Thoracic aorta (tissue), 2 donors: ENCODE data around the gene FAM83B. TPM values are rescaled to one million over a fixed set of nuclear protein-coding genes. Genes with fewer than 3 reads are reported as not detected.
"Not testable (repeated sequence)": the region's sequence is repeated elsewhere in the genome, so short reads cannot be mapped to it uniquely, and the experiment has no call there.

Experiments used
- ATAC-seq: fragments of 150-250 bp; one replicate; pipeline ENCODE4 v1.8.0; 2017; ENCODE audit warnings: low read depth; ENCODE audit not compliant: insufficient number of reproducible peaks, low FRiP score
- DNase-seq: peaks from one replicate; pipeline ENCODE4 v3.0.0-alpha.2; 2020; ENCODE audit warnings: low spot score
- H3K27ac ChIP-seq, 2 donors: fragments of 200-600 bp; sonication (generic); 1 replicate in 1 of 2; 2 replicates in 1 of 2; pipeline ENCODE4 v1.5.1; 2016; ENCODE audit warnings: mild to moderate bottlenecking in 2 of 2, moderate library complexity in 2 of 2
- H3K27me3 ChIP-seq: fragments of 200-600 bp; sonication (generic); replicated peaks from 2 replicates; pipeline ENCODE4 v1.6.0; 2016; ENCODE audit warnings: mild to moderate bottlenecking; ENCODE audit not compliant: insufficient read depth
- H3K36me3 ChIP-seq: fragments of 200-600 bp; sonication (generic); one replicate; pipeline ENCODE4 v1.5.1; 2016
- H3K4me1 ChIP-seq, 2 donors: fragments of 200-600 bp; sonication (generic); 1 replicate in 1 of 2; 2 replicates in 1 of 2; pipeline versions ENCODE4 v1.5.1 to v1.6.0; 2016; ENCODE audit warnings: low read depth in 2 of 2, mild to moderate bottlenecking in 1 of 2; ENCODE audit not compliant: control insufficient read depth in 1 of 2
- H3K4me3 ChIP-seq: fragments of 200-600 bp; sonication (generic); 2 replicates; pipeline ENCODE4 v1.5.1; 2016; ENCODE audit warnings: mild to moderate bottlenecking
- H3K9me3 ChIP-seq: fragments of 200-600 bp; sonication (generic); 2 replicates; pipeline ENCODE4 v1.5.1; 2016
- total RNA-seq, 2 donors: library from RNA; depleted of rRNA; stranded (reverse); fragments of >200 nt; gene quantifications; one replicate each; pipeline versions ENCODE4 v1.1.0 to v1.2.3, GENCODE V29; 2016
- TF ChIP-seq, protein P1 (sequence below): fragments of 200-600 bp; sonication (generic); IDR thresholded peaks from one replicate; pipeline ENCODE4 v1.5.1; 2019; ENCODE audit warnings: antibody characterized with exemption

Gene FAM83B
- total RNA-seq, 2 donors from 2014 or later, result not detected

DNA sequence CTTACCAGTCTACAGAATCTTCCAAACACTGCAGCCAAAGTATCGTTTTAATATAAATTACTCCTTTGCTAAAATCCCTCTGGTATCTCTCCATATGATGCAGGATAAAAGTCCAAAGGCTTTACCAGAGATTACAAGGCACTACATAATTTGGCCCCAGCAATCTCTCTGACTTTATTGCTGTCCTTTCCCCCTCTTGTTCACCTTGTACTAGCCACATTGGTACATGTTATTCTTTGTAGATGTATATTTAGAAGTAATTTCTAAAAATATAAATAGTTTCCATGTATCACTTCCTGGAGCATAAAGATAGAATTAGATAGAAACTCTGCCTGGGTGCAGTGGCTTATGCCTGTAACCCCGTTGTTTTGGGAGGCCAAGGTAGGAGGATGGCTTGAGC lies 28.7 kb upstream of the FAM83B start:
- no peaks in the 10 kb centered on the region for H3K27me3 ChIP-seq
- H3K36me3 ChIP-seq, result no peaks in the 10 kb centered on the region
- no peak overlapping the region for H3K27ac ChIP-seq
- H3K9me3 ChIP-seq, result no peaks in the 10 kb centered on the region
- no peak overlapping the region for H3K4me3 ChIP-seq
- TF ChIP-seq, protein P1, sequence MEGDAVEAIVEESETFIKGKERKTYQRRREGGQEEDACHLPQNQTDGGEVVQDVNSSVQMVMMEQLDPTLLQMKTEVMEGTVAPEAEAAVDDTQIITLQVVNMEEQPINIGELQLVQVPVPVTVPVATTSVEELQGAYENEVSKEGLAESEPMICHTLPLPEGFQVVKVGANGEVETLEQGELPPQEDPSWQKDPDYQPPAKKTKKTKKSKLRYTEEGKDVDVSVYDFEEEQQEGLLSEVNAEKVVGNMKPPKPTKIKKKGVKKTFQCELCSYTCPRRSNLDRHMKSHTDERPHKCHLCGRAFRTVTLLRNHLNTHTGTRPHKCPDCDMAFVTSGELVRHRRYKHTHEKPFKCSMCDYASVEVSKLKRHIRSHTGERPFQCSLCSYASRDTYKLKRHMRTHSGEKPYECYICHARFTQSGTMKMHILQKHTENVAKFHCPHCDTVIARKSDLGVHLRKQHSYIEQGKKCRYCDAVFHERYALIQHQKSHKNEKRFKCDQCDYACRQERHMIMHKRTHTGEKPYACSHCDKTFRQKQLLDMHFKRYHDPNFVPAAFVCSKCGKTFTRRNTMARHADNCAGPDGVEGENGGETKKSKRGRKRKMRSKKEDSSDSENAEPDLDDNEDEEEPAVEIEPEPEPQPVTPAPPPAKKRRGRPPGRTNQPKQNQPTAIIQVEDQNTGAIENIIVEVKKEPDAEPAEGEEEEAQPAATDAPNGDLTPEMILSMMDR, result no peak
- ATAC-seq (no peak), DNase-seq (no peak)
- H3K4me1 ChIP-seq, result no peaks in the 10 kb centered on the region

GRCh38 chr6:54824225-54824624 lies 22.3 kb upstream of the FAM83B start:
- not testable (repeated sequence) for H3K27ac ChIP-seq, H3K4me3 ChIP-seq, DNase-seq, H3K4me1 ChIP-seq, H3K36me3 ChIP-seq, ATAC-seq, H3K9me3 ChIP-seq, H3K27me3 ChIP-seq

DNA sequence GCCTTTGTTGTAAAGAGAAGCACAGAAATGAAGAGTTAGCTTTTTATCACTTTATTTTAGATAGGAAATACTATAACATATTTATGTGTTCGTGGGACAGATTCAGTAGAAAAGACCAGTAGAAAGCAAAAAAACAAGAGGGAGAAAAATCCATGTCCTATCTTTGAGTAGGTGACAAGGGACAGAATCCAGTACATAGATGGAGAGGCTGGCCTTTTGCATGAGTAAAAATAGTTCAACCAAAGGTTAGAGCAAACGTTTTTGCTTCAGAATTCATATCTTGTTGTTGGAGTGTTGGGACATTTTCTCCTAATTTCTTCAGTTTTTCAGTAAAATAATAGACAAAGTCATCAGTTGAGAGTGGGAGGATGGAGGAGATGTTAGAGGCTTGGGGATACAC lies 19.6 kb upstream of the FAM83B start:
- Histone ChIP-seq H3K27me3 (no peaks in the 10 kb centered on the region), H3K4me1 (no peaks in the 10 kb centered on the region), H3K36me3 (no peaks in the 10 kb centered on the region), H3K9me3 (no peaks in the 10 kb centered on the region), H3K27ac (no peak overlapping the region), H3K4me3 (no peak overlapping the region)
- DNase-seq (no peak), ATAC-seq (no peak)
- TF ChIP-seq, protein P1, result no peak

DNA sequence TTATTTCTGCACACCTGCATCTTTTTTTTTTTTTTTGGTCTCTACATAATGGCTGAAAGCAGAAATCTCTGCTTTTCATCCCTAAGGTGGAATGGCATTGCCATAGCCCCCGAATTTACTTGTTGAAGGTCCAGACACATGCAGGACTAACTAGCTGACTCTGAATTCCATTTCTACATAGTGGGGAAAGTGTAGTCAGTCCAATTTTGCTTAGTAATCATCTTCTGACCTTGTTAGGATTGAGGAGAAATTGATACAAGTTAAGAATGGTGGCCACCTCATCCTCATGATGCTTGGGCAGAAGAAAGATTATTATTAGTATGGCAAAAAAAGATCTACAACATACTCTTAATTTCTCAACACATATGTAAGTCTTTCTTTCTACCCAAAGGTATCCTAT lies 16.4 kb upstream of the FAM83B start:
- Histone ChIP-seq H3K4me1 (no peaks in the 10 kb centered on the region), H3K4me3 (no peak overlapping the region), H3K36me3 (no peaks in the 10 kb centered on the region), H3K27ac (no peak overlapping the region), H3K9me3 (no peaks in the 10 kb centered on the region), H3K27me3 (no peaks in the 10 kb centered on the region)
- DNase-seq (no peak), ATAC-seq (no peak)
- TF ChIP-seq, protein P1, result no peak

GRCh38 chr6:54835176-54835575 lies 11.4 kb upstream of the FAM83B start:
- Histone ChIP-seq H3K4me3 (no peak overlapping the region), H3K36me3 (no peaks in the 10 kb centered on the region), H3K4me1 (no peaks in the 10 kb centered on the region), H3K9me3 (no peaks in the 10 kb centered on the region), H3K27me3 (no peaks in the 10 kb centered on the region), H3K27ac (no peak overlapping the region)
- TF ChIP-seq, protein P1, result no peak
- ATAC-seq, result no peak
- DNase-seq, result no peak
